Measurements from ENCODE around the gene RFTN1. TPM values are rescaled to one million over a fixed set of nuclear protein-coding genes. Genes with fewer than 3 reads are reported as not detected.

The RFTN1 gene
- total RNA-seq, 1 experiment from 2014 or later = 4.5 TPM

DNA sequence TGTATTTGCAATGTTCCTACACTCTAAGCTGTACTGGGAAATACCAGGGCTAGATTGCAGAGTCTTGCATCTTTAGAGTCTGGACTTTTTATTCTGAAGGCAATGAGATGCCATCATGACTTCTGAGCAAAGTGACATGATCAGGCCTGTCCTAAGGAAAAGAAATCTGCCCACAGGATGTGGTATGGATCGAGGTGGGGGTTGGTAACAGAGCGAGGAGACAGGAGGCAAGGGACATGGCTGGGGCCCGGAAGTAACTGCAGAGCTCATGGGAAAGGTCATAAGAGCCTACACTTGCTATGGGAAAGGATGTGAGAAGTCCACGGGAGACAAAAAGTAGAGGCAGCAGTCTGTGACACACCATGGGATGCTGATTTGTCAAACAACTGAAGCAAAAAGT, 126.9 kb downstream of the RFTN1 start:
- Mint-ChIP-seq H3K4me1 (ENCODE audit: insufficient read depth, unreplicated experiment) (no peaks in the 10 kb centered on the region), H3K9me3 (ENCODE audit: unreplicated experiment) (no peaks in the 10 kb centered on the region), H3K27me3 (ENCODE audit: insufficient read depth, unreplicated experiment) (no peaks in the 10 kb centered on the region), H3K4me3 (ENCODE audit: unreplicated experiment) (no peak overlapping the region), H3K27ac (ENCODE audit: low read depth, unreplicated experiment) (no peak overlapping the region), H3K36me3 (ENCODE audit: insufficient read depth, unreplicated experiment) (no peaks in the 10 kb centered on the region)
- ChIA-PET CTCF (no interaction called here), POLR2A (no interaction called here)
- DNase-seq (ENCODE audit: unreplicated experiment) = no peak
- TF ChIP-seq, protein P1, sequence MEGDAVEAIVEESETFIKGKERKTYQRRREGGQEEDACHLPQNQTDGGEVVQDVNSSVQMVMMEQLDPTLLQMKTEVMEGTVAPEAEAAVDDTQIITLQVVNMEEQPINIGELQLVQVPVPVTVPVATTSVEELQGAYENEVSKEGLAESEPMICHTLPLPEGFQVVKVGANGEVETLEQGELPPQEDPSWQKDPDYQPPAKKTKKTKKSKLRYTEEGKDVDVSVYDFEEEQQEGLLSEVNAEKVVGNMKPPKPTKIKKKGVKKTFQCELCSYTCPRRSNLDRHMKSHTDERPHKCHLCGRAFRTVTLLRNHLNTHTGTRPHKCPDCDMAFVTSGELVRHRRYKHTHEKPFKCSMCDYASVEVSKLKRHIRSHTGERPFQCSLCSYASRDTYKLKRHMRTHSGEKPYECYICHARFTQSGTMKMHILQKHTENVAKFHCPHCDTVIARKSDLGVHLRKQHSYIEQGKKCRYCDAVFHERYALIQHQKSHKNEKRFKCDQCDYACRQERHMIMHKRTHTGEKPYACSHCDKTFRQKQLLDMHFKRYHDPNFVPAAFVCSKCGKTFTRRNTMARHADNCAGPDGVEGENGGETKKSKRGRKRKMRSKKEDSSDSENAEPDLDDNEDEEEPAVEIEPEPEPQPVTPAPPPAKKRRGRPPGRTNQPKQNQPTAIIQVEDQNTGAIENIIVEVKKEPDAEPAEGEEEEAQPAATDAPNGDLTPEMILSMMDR (IDR thresholded peaks at IDR 0.05; ENCODE audit: unreplicated experiment) = no peak
- intact Hi-C loops (cut with micrococcal nuclease) = no loop called here
- BruUV-seq (replicated peaks) = no TSS peak

DNA sequence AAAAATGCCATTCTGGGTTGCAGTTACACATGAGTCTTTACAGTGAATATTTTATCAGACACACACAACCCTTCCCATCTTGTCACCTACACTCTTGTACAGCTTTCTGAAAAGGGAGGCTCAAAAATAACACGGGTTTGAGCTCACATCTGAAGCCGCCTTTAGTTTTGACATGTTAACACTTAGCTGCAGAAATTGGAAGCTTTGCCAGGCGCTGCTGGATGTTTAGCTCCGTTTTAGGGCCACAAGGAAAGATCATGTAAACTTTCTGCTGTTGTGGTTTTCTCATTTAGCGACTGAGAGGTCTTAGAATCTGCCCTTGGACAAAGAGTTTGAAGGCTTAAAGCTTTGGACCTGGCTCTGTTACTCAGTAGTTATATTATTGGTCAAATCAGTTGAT, 128.3 kb downstream of the RFTN1 start:
- no TSS peak for BruUV-seq (replicated peaks)
- Mint-ChIP-seq H3K9me3 (ENCODE audit: unreplicated experiment) (no peaks in the 10 kb centered on the region), H3K27me3 (ENCODE audit: insufficient read depth, unreplicated experiment) (no peaks in the 10 kb centered on the region), H3K4me1 (ENCODE audit: insufficient read depth, unreplicated experiment) (no peaks in the 10 kb centered on the region), H3K36me3 (ENCODE audit: insufficient read depth, unreplicated experiment) (no peaks in the 10 kb centered on the region), H3K27ac (ENCODE audit: low read depth, unreplicated experiment) (no peak overlapping the region), H3K4me3 (ENCODE audit: unreplicated experiment) (no peak overlapping the region)
- TF ChIP-seq, protein P1 (IDR thresholded peaks at IDR 0.05; ENCODE audit: unreplicated experiment) = no peak
- ChIA-PET POLR2A (no interaction called here), CTCF (interaction anchor here (0.6 kb wide), 2 partner anchors 45 to 978 kb away, joined by 3 read pairs; no protein-coding TSS in a partner anchor)
- no peak for DNase-seq (ENCODE audit: unreplicated experiment)
- intact Hi-C loops (cut with micrococcal nuclease) = no loop called here

DNA sequence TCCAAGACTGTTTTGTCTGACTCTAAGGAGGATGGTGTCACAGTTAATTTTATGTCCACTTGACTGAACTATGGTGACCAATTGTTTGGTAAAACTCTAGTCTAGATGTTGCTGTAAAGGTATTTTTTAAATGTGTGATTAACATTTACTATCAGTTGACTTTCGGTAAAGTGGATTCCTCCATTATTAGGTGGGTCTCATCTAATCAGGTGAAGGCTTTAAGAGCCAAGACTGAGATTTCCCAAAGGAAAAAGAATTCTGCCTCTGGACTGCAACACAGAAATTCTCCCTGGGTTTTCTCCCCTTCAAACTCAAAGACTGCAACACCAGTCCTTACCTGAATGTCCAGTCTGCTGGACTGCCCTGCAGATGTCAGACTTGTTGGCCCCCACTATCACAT, 129.6 kb downstream of the RFTN1 start:
- no TSS peak for BruUV-seq (replicated peaks)

DNA sequence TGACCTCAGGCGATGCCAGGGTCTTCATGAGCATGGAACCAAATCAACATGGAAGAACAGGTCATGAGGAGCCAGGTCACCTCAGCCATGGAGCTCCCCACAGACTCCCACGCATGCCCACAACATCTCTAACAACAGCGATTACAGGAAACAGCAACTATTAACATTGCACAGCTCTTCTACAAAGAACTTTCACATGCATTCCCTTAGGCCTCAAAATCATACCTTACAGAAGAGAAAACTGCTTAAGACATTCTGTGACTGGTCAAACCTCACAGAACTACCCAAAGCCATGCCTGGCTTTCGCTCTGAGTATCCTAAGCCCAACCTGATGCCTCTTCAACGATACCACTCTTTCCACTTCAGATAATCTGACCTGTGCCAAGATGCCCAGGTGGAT, 130.7 kb downstream of the RFTN1 start:
- Mint-ChIP-seq H3K27ac (ENCODE audit: low read depth, unreplicated experiment) (no peak overlapping the region), H3K9me3 (ENCODE audit: unreplicated experiment) (no peaks in the 10 kb centered on the region), H3K27me3 (ENCODE audit: insufficient read depth, unreplicated experiment) (no peaks in the 10 kb centered on the region), H3K4me1 (ENCODE audit: insufficient read depth, unreplicated experiment) (no peaks in the 10 kb centered on the region), H3K36me3 (ENCODE audit: insufficient read depth, unreplicated experiment) (no peaks in the 10 kb centered on the region), H3K4me3 (ENCODE audit: unreplicated experiment) (no peak overlapping the region)
- no TSS peak for BruUV-seq (replicated peaks)
- no peak for DNase-seq (ENCODE audit: unreplicated experiment)
- POLR2A ChIA-PET = no interaction called here
- CTCF ChIA-PET = no interaction called here
- intact Hi-C loops (cut with micrococcal nuclease) = no loop called here
- TF ChIP-seq, protein P1 (IDR thresholded peaks at IDR 0.05; ENCODE audit: unreplicated experiment) = no peak

More for the DNA sequence above, 129.6 kb downstream of the RFTN1 start:
- Mint-ChIP-seq H3K9me3 (ENCODE audit: unreplicated experiment) (no peaks in the 10 kb centered on the region), H3K36me3 (ENCODE audit: insufficient read depth, unreplicated experiment) (no peaks in the 10 kb centered on the region), H3K4me1 (ENCODE audit: insufficient read depth, unreplicated experiment) (no peaks in the 10 kb centered on the region), H3K4me3 (ENCODE audit: unreplicated experiment) (no peak overlapping the region), H3K27me3 (ENCODE audit: insufficient read depth, unreplicated experiment) (no peaks in the 10 kb centered on the region), H3K27ac (ENCODE audit: low read depth, unreplicated experiment) (no peak overlapping the region)
- intact Hi-C loops (cut with micrococcal nuclease) = no loop called here
- TF ChIP-seq, protein P1 (IDR thresholded peaks at IDR 0.05; ENCODE audit: unreplicated experiment) = no peak
- ChIA-PET POLR2A (no interaction called here), CTCF (no interaction called here)
- DNase-seq (ENCODE audit: unreplicated experiment) = no peak
